Progenitor cell of endocrine pancreas (in vitro differentiated cells): Measurements from ENCODE around the gene CRYL1. TPM values are rescaled to one million over a fixed set of nuclear protein-coding genes. Genes with fewer than 3 reads are reported as not detected.

Experiments
- DNase-seq: peaks from one replicate; pipeline ENCODE4 v3.0.0; 2021; ENCODE audit warnings: low spot score; ENCODE audit not compliant: unreplicated experiment
- H3K27ac Mint-ChIP-seq: 2 replicates; pipeline ENCODE4 v1.8.0; 2021; ENCODE audit warnings: mild to moderate bottlenecking, moderate library complexity, mixed read lengths
- H3K27me3 Mint-ChIP-seq: 2 replicates; pipeline ENCODE4 v1.8.0; 2021; ENCODE audit warnings: mixed read lengths
- H3K36me3 Mint-ChIP-seq: 2 replicates; pipeline ENCODE4 v1.8.0; 2022; ENCODE audit warnings: mixed read lengths; ENCODE audit not compliant: insufficient read depth
- H3K4me1 Mint-ChIP-seq: 2 replicates; pipeline ENCODE4 v1.8.0; 2021; ENCODE audit warnings: low read depth, mixed read lengths
- H3K4me3 Mint-ChIP-seq: 2 replicates; pipeline ENCODE4 v1.8.0; 2021; ENCODE audit warnings: low read depth, mild to moderate bottlenecking, moderate library complexity, mixed read lengths
- H3K9me3 Mint-ChIP-seq: 2 replicates; pipeline ENCODE4 v1.8.0; 2021; ENCODE audit warnings: low read depth, mixed read lengths
- CTCF ChIP-seq: fragments of 200-600 bp; sonication (generic); IDR thresholded peaks from one replicate; pipeline ENCODE4 v1.5.0; 2021; ENCODE audit warnings: antibody characterized with exemption, mild to moderate bottlenecking; ENCODE audit not compliant: unreplicated experiment
- total RNA-seq: library from RNA; stranded (reverse); gene quantifications from 2 replicates; pipeline ENCODE4 v1.2.1, GENCODE V29; 2021

CRYL1 gene
- total RNA-seq, 1 donor from 2014 or later: 11.7 TPM

- no peak for DNase-seq
- H3K36me3 Mint-ChIP-seq: no peaks in the 10 kb centered on the region
- H3K27me3 Mint-ChIP-seq: peaks cover 30% of the 10 kb centered on the region
- no peak for TF ChIP-seq CTCF
- H3K27ac Mint-ChIP-seq: peak overlapping the region; percentile 11
- H3K4me1 Mint-ChIP-seq: peaks cover 7% of the 10 kb centered on the region
- no peak overlapping the region for H3K4me3 Mint-ChIP-seq
- no peaks in the 10 kb centered on the region for H3K9me3 Mint-ChIP-seq
Measured at GRCh38 chr13:20411638-20412342, 113.9 kb downstream of the CRYL1 start.

GRCh38 chr13:20410726-20411125, 114.9 kb downstream of the CRYL1 start:
- no peak for TF ChIP-seq CTCF
- no peak for DNase-seq
- no peak overlapping the region for H3K4me3 Mint-ChIP-seq

GRCh38 chr13:20408181-20408580, 117.5 kb downstream of the CRYL1 start:
- TF ChIP-seq CTCF: no peak
- H3K27ac Mint-ChIP-seq: no peak overlapping the region
- DNase-seq: no peak
- H3K4me1 Mint-ChIP-seq: peaks cover 6% of the 10 kb centered on the region
- H3K36me3 Mint-ChIP-seq: no peaks in the 10 kb centered on the region
- no peak overlapping the region for H3K4me3 Mint-ChIP-seq
- no peaks in the 10 kb centered on the region for H3K9me3 Mint-ChIP-seq
- H3K27me3 Mint-ChIP-seq: peaks cover 32% of the 10 kb centered on the region

More at GRCh38 chr13:20410726-20411125, 114.9 kb downstream of the CRYL1 start:
- Mint-ChIP-seq H3K36me3 (no peaks in the 10 kb centered on the region), H3K4me1 (peaks cover 7% of the 10 kb centered on the region), H3K9me3 (no peaks in the 10 kb centered on the region), H3K27me3 (peaks cover 35% of the 10 kb centered on the region), H3K27ac (no peak overlapping the region)

GRCh38 chr13:20407759-20408158, 117.9 kb downstream of the CRYL1 start:
- H3K4me3 Mint-ChIP-seq: no peak overlapping the region
- no peaks in the 10 kb centered on the region for H3K36me3 Mint-ChIP-seq
- peaks cover 28% of the 10 kb centered on the region for H3K27me3 Mint-ChIP-seq
- no peak for DNase-seq
- no peaks in the 10 kb centered on the region for H3K9me3 Mint-ChIP-seq
- no peak for TF ChIP-seq CTCF
- H3K4me1 Mint-ChIP-seq: peaks cover 6% of the 10 kb centered on the region
- H3K27ac Mint-ChIP-seq: no peak overlapping the region

- H3K4me1 Mint-ChIP-seq: peaks cover 3% of the 10 kb centered on the region
- no peaks in the 10 kb centered on the region for H3K36me3 Mint-ChIP-seq
- peaks cover 24% of the 10 kb centered on the region for H3K27me3 Mint-ChIP-seq
- no peaks in the 10 kb centered on the region for H3K9me3 Mint-ChIP-seq
- no peak for DNase-seq
- no peak for TF ChIP-seq CTCF
- H3K27ac Mint-ChIP-seq: no peak overlapping the region
- H3K4me3 Mint-ChIP-seq: no peak overlapping the region
Measured at GRCh38 chr13:20405691-20406090, 120.0 kb downstream of the CRYL1 start.
